ENCODE results near the gene URI1.

URI1 gene

DNA sequence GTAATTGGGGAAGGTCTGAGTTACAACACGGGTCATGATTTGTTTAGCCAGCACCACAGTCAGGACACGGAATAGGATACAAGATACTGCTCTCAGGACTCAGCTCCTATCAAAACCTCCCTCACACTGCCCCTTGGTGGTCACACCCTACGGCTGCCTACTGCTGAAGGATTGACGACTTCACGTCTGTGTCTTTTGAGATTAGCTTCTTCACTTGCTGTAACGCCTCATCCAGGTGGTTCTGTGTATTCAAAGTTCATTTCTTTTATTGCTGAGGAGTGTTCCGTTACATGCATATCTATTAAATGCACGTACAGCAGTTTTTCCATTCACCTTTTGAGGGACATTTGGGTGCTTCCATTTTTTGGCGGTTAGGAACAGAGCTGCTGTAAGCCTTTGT is 46.3 kb downstream of the URI1 start:
- H3K4me1 ChIP-seq (ENCODE audit: insufficient read depth, poor library complexity, severe bottlenecking) = no peaks in the 10 kb centered on the region
- no peaks in the 10 kb centered on the region for H3K27me3 ChIP-seq (ENCODE audit: insufficient read depth, poor library complexity, severe bottlenecking)
- no peak overlapping the region for H3K4me3 ChIP-seq (ENCODE audit: severe bottlenecking)
- ATAC-seq (ENCODE audit: low read depth) (no peak), DNase-seq (ENCODE audit: low spot score) (no peak)
- H3K27ac ChIP-seq (ENCODE audit: poor library complexity, severe bottlenecking) = no peak overlapping the region
- H3K9me3 ChIP-seq (ENCODE audit: severe bottlenecking) = peaks cover 14% of the 10 kb centered on the region
- TF ChIP-seq, protein P1, sequence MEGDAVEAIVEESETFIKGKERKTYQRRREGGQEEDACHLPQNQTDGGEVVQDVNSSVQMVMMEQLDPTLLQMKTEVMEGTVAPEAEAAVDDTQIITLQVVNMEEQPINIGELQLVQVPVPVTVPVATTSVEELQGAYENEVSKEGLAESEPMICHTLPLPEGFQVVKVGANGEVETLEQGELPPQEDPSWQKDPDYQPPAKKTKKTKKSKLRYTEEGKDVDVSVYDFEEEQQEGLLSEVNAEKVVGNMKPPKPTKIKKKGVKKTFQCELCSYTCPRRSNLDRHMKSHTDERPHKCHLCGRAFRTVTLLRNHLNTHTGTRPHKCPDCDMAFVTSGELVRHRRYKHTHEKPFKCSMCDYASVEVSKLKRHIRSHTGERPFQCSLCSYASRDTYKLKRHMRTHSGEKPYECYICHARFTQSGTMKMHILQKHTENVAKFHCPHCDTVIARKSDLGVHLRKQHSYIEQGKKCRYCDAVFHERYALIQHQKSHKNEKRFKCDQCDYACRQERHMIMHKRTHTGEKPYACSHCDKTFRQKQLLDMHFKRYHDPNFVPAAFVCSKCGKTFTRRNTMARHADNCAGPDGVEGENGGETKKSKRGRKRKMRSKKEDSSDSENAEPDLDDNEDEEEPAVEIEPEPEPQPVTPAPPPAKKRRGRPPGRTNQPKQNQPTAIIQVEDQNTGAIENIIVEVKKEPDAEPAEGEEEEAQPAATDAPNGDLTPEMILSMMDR (IDR thresholded peaks at IDR 0.05; ENCODE audit: poor library complexity, severe bottlenecking) = no peak
- peaks cover 59% of the 10 kb centered on the region for H3K36me3 ChIP-seq (ENCODE audit: low read depth)

DNA sequence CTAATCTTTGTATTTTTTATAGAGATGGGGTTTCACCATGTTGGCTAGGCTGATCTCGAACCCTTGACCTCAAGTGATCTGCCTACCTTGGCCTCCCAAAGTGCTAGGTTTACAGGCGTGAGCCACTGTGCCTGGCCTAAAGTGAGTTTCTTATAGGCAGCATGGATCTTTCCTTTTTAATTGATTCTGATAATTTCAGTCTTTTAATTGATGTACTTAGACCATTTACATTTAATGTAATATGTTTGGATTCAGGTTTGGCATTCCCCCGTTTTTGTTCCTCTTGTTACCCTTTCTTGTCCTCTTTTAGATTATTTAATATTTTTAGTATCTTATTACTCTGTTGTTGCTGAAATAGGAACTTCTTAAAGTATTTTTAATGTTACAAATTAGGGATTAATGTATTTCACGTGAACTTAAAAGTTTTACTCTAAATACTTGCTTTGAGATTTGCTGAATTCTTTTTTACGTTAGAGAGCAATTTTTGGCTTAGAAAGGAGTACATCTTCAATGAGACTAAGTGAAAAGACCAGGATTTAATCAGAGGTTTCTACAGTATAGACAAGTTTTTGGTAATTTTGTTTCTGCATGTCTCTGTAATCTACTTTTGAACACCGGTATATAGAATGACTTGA is 50.3 kb downstream of the URI1 start:
- Histone ChIP-seq H3K27ac (ENCODE audit: poor library complexity, severe bottlenecking) (no peak overlapping the region), H3K4me1 (ENCODE audit: insufficient read depth, poor library complexity, severe bottlenecking) (no peaks in the 10 kb centered on the region), H3K4me3 (ENCODE audit: severe bottlenecking) (no peak overlapping the region), H3K36me3 (ENCODE audit: low read depth) (peaks cover 44% of the 10 kb centered on the region), H3K27me3 (ENCODE audit: insufficient read depth, poor library complexity, severe bottlenecking) (no peaks in the 10 kb centered on the region), H3K9me3 (ENCODE audit: severe bottlenecking) (peaks cover 14% of the 10 kb centered on the region)
- no peak for DNase-seq (ENCODE audit: low spot score)
- TF ChIP-seq, protein P1 (IDR thresholded peaks at IDR 0.05; ENCODE audit: poor library complexity, severe bottlenecking) = no peak
- no peak for ATAC-seq (ENCODE audit: low read depth)

DNA sequence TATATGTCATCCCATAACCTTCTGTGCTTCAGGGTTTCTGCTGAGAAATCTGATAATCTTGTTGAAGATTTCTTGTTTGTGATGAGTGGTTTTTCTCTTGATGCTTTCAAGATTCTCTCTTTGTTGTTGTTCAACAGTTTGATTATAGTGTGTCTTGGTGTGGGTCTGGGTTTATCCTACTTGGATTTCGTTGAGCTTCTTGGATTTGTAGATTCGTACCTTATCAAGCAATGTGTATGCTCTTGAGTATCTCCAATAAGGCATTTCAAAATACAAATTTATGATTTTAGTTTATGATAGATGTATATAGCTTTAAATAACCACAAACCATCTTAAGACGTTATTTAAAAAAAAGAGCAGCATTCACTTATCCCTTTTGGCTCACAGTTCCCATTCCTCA is 57.5 kb downstream of the URI1 start:
- DNase-seq (ENCODE audit: low spot score) (no peak), ATAC-seq (ENCODE audit: low read depth) (no peak)
- no peaks in the 10 kb centered on the region for H3K4me1 ChIP-seq (ENCODE audit: insufficient read depth, poor library complexity, severe bottlenecking)
- H3K9me3 ChIP-seq (ENCODE audit: severe bottlenecking) = no peaks in the 10 kb centered on the region
- H3K36me3 ChIP-seq (ENCODE audit: low read depth) = peaks cover 25% of the 10 kb centered on the region
- TF ChIP-seq, protein P1 (IDR thresholded peaks at IDR 0.05; ENCODE audit: poor library complexity, severe bottlenecking) = no peak
- H3K27ac ChIP-seq (ENCODE audit: poor library complexity, severe bottlenecking) = no peak overlapping the region
- no peaks in the 10 kb centered on the region for H3K27me3 ChIP-seq (ENCODE audit: insufficient read depth, poor library complexity, severe bottlenecking)
- no peak overlapping the region for H3K4me3 ChIP-seq (ENCODE audit: severe bottlenecking)

DNA sequence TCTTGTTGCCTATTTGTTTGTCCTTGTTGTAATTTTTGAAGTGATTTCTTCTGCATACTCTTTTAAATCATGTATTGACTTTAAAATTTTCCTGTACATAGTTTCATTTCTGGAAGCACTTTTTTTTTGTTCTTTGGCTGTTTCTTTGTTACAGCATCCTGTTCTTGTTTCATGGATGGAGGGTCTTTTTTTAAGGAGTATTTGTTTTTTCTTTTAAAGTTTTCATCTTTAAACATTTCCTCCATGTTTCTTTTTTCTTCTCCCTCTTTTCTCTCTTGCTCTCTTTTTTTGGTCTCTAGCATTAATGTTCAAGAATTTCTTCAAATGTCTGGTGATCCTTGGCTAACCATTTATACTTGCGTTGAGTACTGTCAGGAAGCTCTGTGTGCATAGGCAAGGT is 58.8 kb downstream of the URI1 start:
- Histone ChIP-seq H3K4me1 (ENCODE audit: insufficient read depth, poor library complexity, severe bottlenecking) (no peaks in the 10 kb centered on the region), H3K4me3 (ENCODE audit: severe bottlenecking) (no peak overlapping the region), H3K27me3 (ENCODE audit: insufficient read depth, poor library complexity, severe bottlenecking) (no peaks in the 10 kb centered on the region), H3K27ac (ENCODE audit: poor library complexity, severe bottlenecking) (no peak overlapping the region), H3K36me3 (ENCODE audit: low read depth) (peaks cover 36% of the 10 kb centered on the region), H3K9me3 (ENCODE audit: severe bottlenecking) (no peaks in the 10 kb centered on the region)
- DNase-seq (ENCODE audit: low spot score) (no peak), ATAC-seq (ENCODE audit: low read depth) (no peak)
- TF ChIP-seq, protein P1 (IDR thresholded peaks at IDR 0.05; ENCODE audit: poor library complexity, severe bottlenecking) = no peak

DNA sequence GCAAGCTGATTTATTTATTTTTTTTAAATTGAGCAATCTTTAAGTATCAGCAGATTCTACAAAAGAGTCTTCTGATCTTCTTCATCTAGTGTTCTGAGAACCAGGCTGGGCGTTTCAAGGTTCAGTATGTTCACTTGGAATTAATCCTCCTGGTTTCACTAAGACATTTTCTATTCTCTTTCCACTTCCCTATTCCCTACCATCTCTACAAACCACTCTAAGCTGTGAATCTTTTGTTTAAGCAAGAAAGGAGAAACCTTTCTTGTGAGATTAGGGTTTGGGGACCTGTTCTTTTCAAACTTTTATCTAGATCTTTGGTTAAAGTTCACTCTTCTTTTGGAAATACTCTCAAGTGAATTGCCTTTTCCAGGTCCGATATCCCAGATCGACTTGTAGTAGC is 59.3 kb downstream of the URI1 start:
- Histone ChIP-seq H3K4me3 (ENCODE audit: severe bottlenecking) (no peak overlapping the region), H3K27ac (ENCODE audit: poor library complexity, severe bottlenecking) (no peak overlapping the region), H3K27me3 (ENCODE audit: insufficient read depth, poor library complexity, severe bottlenecking) (no peaks in the 10 kb centered on the region), H3K4me1 (ENCODE audit: insufficient read depth, poor library complexity, severe bottlenecking) (no peaks in the 10 kb centered on the region), H3K9me3 (ENCODE audit: severe bottlenecking) (no peaks in the 10 kb centered on the region), H3K36me3 (ENCODE audit: low read depth) (peaks cover 38% of the 10 kb centered on the region)
- ATAC-seq (ENCODE audit: low read depth) = no peak
- TF ChIP-seq, protein P1 (IDR thresholded peaks at IDR 0.05; ENCODE audit: poor library complexity, severe bottlenecking) = no peak
- no peak for DNase-seq (ENCODE audit: low spot score)
